A172 (cell line): ENCODE measurements around the gene NTRK3. TPM values are rescaled to one million over a fixed set of nuclear protein-coding genes. Genes with fewer than 3 reads are reported as not detected.

ENCODE experiments used
- DNase-seq: peaks from one replicate; pipeline ENCODE4 v3.0.0-alpha.2; 2015; ENCODE audit warnings: low spot score
- total RNA-seq: library from RNA; depleted of rRNA; stranded (reverse); fragments of >200 nt; shearing (Covaris generic); gene quantifications from 2 replicates; pipeline ENCODE4 v1.2.3, GENCODE V29; 2014

NTRK3 gene
- total RNA-seq, 1 experiment from 2014 or later: not detected

GRCh38 chr15:88258093-88258641 is 1.6 kb upstream of the NTRK3 start:
- DNase-seq: no peak

GRCh38 chr15:88257311-88258092 is 963 bp upstream of the NTRK3 start:
- no peak for DNase-seq

- DNase-seq: no peak
Measured at GRCh38 chr15:88255484-88256278, 858 bp downstream of the NTRK3 start.

- no peak for DNase-seq
Measured at GRCh38 chr15:88255087-88255483, 1.5 kb downstream of the NTRK3 start.

- DNase-seq: no peak
Measured at GRCh38 chr15:88252441-88252840, 4.1 kb downstream of the NTRK3 start.

DNA sequence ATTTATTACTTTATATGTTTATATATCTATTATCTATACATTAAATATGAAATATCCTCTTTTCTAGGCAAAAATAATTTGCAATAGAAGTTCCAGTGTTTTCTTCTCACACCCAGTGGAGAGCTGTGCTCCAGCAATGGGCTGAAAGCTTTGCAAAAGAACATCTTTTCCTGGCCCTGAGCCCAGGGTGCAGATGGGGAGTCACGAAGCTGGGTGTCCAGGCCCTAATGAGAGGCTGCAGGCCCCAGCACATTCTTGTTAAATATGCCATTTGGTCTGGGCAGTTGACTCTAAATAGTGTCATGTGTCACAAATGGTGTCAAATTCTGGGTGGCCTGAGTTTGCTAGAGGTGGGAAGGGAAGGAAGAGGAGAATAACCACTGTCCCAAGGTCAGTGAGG is 5.7 kb downstream of the NTRK3 start:
- no peak for DNase-seq

DNA sequence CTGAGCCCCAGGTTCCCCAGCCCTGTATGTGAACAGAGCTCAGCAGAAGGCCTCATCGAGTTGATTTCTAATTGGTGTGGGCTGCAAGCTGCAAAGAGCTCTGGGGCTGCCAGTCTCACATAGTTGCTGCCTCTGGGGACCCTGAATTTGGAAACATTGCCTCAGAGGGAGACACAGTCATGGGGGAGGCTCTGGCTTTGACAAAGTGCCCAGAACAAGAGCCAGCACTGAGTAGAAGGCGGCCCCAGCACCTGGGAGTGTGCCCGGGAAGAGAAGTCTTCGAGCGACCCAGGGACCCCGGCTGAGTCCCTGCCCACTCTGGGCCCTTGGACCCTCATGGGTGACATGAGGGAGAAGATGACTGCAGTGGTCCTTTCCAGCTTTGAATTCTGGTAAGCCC is 7.3 kb downstream of the NTRK3 start:
- DNase-seq: no peak

GRCh38 chr15:88247914-88248313 is 8.6 kb downstream of the NTRK3 start:
- peak; percentile 11 for DNase-seq

DNA sequence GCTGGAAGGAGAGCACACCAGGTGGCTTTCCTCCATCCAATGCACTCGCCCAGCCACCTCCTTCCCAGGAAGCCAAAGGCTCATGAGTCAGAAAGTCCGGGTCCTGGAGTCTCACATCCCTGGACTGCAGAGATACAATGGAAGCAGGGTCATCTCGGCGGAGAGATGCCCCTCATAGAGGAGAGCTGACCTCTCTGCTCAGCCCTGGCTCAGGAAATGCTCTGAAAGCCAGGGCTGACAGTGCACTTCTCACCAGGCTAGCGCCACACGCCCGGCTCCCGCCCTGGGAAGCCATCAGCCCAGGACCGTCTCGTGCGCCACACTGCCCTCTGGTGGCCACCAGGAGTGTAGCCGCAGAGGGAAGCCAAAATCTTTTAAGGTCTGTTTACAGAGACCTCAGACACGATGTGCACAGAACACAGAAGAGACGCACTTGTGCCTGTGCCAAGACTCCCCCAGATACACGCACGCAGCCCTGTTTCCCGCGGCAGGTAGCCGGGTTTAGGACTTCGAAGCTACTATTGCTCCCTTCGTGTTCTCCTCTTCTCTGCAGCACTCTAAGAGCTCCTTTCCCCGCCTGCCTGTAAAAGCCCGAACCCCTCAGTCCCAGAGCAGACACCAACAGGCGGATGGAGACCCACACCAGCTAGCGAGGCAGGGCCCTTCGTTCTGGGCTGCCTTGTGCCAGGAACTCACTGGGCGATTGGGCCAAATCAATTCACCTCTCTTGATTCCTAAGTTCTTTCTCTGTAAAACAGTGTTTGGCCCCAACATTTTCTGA is 9.7 kb downstream of the NTRK3 start:
- peak; percentile 64 for DNase-seq

- DNase-seq: no peak
Measured at GRCh38 chr15:88246081-88246480, 10.5 kb downstream of the NTRK3 start.

- peak; percentile 37 for DNase-seq
Measured at GRCh38 chr15:88243895-88244787, 12.4 kb downstream of the NTRK3 start.

GRCh38 chr15:88242586-88243555 is 13.7 kb downstream of the NTRK3 start:
- no peak for DNase-seq

DNA sequence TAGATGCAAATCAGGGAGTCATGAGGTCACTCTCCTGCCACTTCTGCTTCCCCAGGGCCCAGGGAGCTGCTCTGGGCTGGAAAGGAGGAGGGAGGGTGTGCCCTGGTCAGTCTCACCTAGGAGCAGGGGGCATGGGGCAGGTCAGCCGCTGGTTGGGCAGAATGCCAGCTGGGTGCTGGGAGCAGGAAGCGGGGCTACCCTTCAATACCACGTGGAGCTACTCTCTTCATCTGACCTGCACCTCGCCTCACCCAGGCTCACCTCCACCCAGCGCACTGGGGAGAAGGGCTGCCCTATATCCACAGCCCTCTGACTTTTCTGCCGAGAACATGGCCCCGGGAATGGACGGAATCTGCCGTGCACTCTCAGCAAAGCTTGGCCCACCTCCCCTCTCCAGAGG is 15.1 kb downstream of the NTRK3 start:
- DNase-seq: no peak

GRCh38 chr15:88241060-88241459 is 15.5 kb downstream of the NTRK3 start:
- no peak for DNase-seq

DNA sequence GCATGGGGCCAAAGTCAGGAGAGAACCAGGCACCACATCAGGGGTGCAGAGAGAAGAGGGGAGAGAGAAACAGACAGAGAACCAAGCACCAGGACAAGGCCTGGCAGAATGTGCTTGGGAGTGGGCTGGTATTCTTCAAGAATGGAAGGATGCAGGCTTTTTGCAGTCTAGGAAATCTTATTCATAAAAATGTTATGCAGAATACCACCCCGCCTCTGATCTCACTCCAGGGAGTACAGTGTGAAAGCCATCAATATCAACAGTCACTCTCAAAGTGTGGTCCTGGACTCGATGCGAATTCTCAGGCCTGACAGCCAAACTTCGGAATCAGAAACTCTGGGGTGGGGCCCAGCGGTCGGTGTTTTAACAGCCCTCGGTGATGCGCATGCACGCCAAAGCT is 16.9 kb downstream of the NTRK3 start:
- no peak for DNase-seq

- peak; percentile 8 for DNase-seq
Measured at GRCh38 chr15:88238618-88239430, 17.7 kb downstream of the NTRK3 start.

- DNase-seq: no peak
Measured at GRCh38 chr15:88234711-88235110, 21.8 kb downstream of the NTRK3 start.

DNA sequence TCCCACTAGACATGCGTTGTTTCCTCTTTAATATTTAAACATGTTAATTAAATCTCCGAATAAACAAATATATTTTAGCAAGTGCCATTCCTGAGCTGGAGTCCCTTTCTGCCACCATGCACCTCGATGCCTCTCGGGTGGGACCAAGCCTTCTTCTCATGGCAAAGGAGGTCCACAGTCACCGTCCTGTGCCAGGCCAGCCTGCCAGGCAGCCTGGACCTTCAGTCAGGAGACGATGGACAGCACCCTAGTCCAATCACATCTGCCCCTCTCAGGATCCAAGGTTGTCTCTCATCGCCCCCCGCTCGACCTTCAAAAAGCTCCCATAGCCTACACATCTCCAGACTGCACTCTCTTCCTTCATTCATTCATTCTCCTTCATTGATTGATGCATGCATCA is 22.6 kb downstream of the NTRK3 start:
- no peak for DNase-seq

DNA sequence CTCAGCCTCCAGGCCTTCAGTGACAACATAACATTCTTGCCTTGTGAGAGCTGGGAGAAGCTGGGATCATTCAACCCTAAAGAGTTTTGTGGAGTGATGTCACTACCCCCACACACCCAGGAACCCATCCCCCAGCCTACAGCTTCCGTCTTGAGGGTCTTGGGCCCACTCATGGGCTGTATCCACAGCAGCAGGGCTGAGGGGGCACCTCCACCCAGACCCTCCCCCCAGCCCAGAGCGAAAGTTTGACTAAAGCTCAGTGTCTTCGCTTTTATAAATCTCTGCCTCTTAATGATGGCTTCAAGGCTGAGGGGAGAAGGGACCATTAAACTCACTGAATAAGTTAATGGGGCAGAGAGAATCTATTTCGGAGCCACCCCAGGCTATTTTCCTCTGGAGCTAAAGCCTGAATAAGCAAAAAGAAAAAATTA is 23.8 kb downstream of the NTRK3 start:
- DNase-seq: no peak
